Nephron (organoid): ENCODE results near the gene AKAP5.

Experiments
- H3K27ac Mint-ChIP-seq, 3 experiments: 2 replicates each; pipeline ENCODE4 v1.8.0; 2020; ENCODE audit warnings: mixed read lengths in 3 of 3, mild to moderate bottlenecking in 2 of 3, moderate library complexity in 1 of 3
- H3K27me3 Mint-ChIP-seq: 2 replicates; pipeline ENCODE4 v1.8.0; 2021; ENCODE audit warnings: low read depth, mild to moderate bottlenecking, moderate library complexity, mixed read lengths
- H3K36me3 Mint-ChIP-seq: 2 replicates; pipeline ENCODE4 v1.8.0; 2020; ENCODE audit warnings: low read depth, mixed read lengths
- H3K4me1 Mint-ChIP-seq: 2 replicates; pipeline ENCODE4 v1.8.0; 2020; ENCODE audit warnings: mixed read lengths
- H3K4me3 Mint-ChIP-seq, 3 experiments: 2 replicates each; pipeline ENCODE4 v1.8.0; 2020; ENCODE audit warnings: mild to moderate bottlenecking in 3 of 3, mixed read lengths in 3 of 3, moderate library complexity in 2 of 3
- H3K9me3 Mint-ChIP-seq: 2 replicates; pipeline ENCODE4 v1.8.0; 2020; ENCODE audit warnings: mixed read lengths
- CTCF ChIP-seq, 3 experiments: fragments of 200-600 bp; sonication (generic); IDR thresholded peaks; one replicate each; pipeline ENCODE4 v1.5.0; 2021; ENCODE audit warnings: antibody characterized with exemption in 3 of 3; ENCODE audit not compliant: unreplicated experiment in 3 of 3

Gene AKAP5

GRCh38 chr14:64463195-64463594 lies 2.1 kb upstream of the AKAP5 start:
- Mint-ChIP-seq H3K4me3 (peak overlapping the region; percentile 27 to 49 (median 42)), H3K9me3 (no peaks in the 10 kb centered on the region), H3K36me3 (peaks cover 17% of the 10 kb centered on the region), H3K4me1 (peaks cover 6% of the 10 kb centered on the region), H3K27ac (no peak overlapping the region), H3K27me3 (peaks cover 9% of the 10 kb centered on the region)
- TF ChIP-seq CTCF (IDR thresholded peaks at IDR 0.05; ENCODE audit: unreplicated experiment in 3 of 3) = no peak

GRCh38 chr14:64463873-64464272 lies 1.4 kb upstream of the AKAP5 start:
- H3K27me3 Mint-ChIP-seq = peaks cover 9% of the 10 kb centered on the region
- peaks cover 6% of the 10 kb centered on the region for H3K4me1 Mint-ChIP-seq
- no peaks in the 10 kb centered on the region for H3K9me3 Mint-ChIP-seq
- no peak for TF ChIP-seq CTCF (IDR thresholded peaks at IDR 0.05; ENCODE audit: unreplicated experiment in 3 of 3)
- H3K4me3 Mint-ChIP-seq = peak overlapping the region in 2 of 3 experiments; percentile 4 to 13
- no peak overlapping the region for H3K27ac Mint-ChIP-seq
- peaks cover 17% of the 10 kb centered on the region for H3K36me3 Mint-ChIP-seq

- Mint-ChIP-seq H3K36me3 (peaks cover 9% of the 10 kb centered on the region), H3K9me3 (no peaks in the 10 kb centered on the region), H3K27ac (peak overlapping the region in 2 of 3 experiments; percentile 38 to 75), H3K27me3 (peaks cover 9% of the 10 kb centered on the region), H3K4me3 (peak overlapping the region; percentile 82 to 91 (median 89)), H3K4me1 (peaks cover 6% of the 10 kb centered on the region)
- no peak for TF ChIP-seq CTCF (IDR thresholded peaks at IDR 0.05; ENCODE audit: unreplicated experiment in 3 of 3)
These were observed 648 bp upstream of the AKAP5 start for GRCh38 chr14:64464651-64465050.

GRCh38 chr14:64465831-64466554 lies 694 bp downstream of the AKAP5 start:
- H3K4me1 Mint-ChIP-seq = peaks cover 6% of the 10 kb centered on the region
- peaks cover 9% of the 10 kb centered on the region for H3K27me3 Mint-ChIP-seq
- H3K27ac Mint-ChIP-seq = peak overlapping the region; percentile 48 to 76 (median 61)
- peaks cover 2% of the 10 kb centered on the region for H3K36me3 Mint-ChIP-seq
- peak; percentile 33 to 42 (median 38) for TF ChIP-seq CTCF (IDR thresholded peaks at IDR 0.05; ENCODE audit: unreplicated experiment in 3 of 3)
- peak overlapping the region; percentile 80 to 91 (median 88) for H3K4me3 Mint-ChIP-seq
- no peaks in the 10 kb centered on the region for H3K9me3 Mint-ChIP-seq

GRCh38 chr14:64467101-64467500 lies 1.8 kb downstream of the AKAP5 start:
- Mint-ChIP-seq H3K4me3 (peak overlapping the region in 1 of 3 experiments; percentile 42), H3K4me1 (peaks cover 6% of the 10 kb centered on the region), H3K36me3 (no peaks in the 10 kb centered on the region), H3K9me3 (no peaks in the 10 kb centered on the region), H3K27ac (no peak overlapping the region), H3K27me3 (peaks cover 9% of the 10 kb centered on the region)
- no peak for TF ChIP-seq CTCF (IDR thresholded peaks at IDR 0.05; ENCODE audit: unreplicated experiment in 3 of 3)

GRCh38 chr14:64467566-64467965 lies 2.3 kb downstream of the AKAP5 start:
- H3K27me3 Mint-ChIP-seq = peaks cover 9% of the 10 kb centered on the region
- H3K9me3 Mint-ChIP-seq = no peaks in the 10 kb centered on the region
- no peak overlapping the region for H3K27ac Mint-ChIP-seq
- H3K4me3 Mint-ChIP-seq = peak overlapping the region in 1 of 3 experiments; percentile 32
- H3K4me1 Mint-ChIP-seq = peaks cover 6% of the 10 kb centered on the region
- H3K36me3 Mint-ChIP-seq = no peaks in the 10 kb centered on the region
- no peak for TF ChIP-seq CTCF (IDR thresholded peaks at IDR 0.05; ENCODE audit: unreplicated experiment in 3 of 3)
